K562 (cell line): ENCODE data around the gene SLC26A6. TPM values are rescaled to one million over a fixed set of nuclear protein-coding genes. Genes with fewer than 3 reads are reported as not detected.

ENCODE experiments used
- ATAC-seq: fragments of 200-7000 bp; cut with Tn5 transposase; 3 replicates; pipeline ENCODE4 v1.9.1; 2020; ENCODE audit warnings: moderate library complexity
- BruUV-seq: library from RNA; stranded (reverse); fragments of 400-500 nt; replicated peaks from 2 replicates; lab custom pipeline; 2021; lab: Mats Ljungman, UMichigan
- CTCF ChIA-PET: fragments of 300-600 bp; formaldehyde crosslinking; extraction: SDS; loops from one replicate; lab custom pipeline; 2021; ENCODE audit warnings: low intra/inter-chr PET ratio; lab: Yijun Ruan, JAX
- POLR2A ChIA-PET: fragments of 300-600, 350-650 bp; sonication (Branson Sonifier 250); formaldehyde crosslinking; extraction: SDS; loops from one replicate; lab custom pipeline; 2021; ENCODE audit warnings: antibody characterized with exemption, inconsistent platforms; lab: Yijun Ruan, JAX
- DNase-seq, 4 experiments: peaks; one replicate each; pipeline versions ENCODE4 v3.0.0 to v3.0.0-alpha.2; 2011 to 2018; ENCODE audit warnings: low spot score in 3 of 4, mixed read lengths in 3 of 4; ENCODE audit errors: extremely low read depth in 1 of 4
- FAIRE-seq: peaks from 2 replicates; lab custom pipeline; 2011; peaks lifted over from hg19 to GRCh38; lab: Jason Lieb, UNC
- H2AFZ ChIP-seq: 2 replicates; pipeline ENCODE4 v1.6.0; 2011; ENCODE audit warnings: low read depth, low read length, control low read depth, inconsistent platforms
- H3K27ac ChIP-seq: fragments of 200-600 bp; 3 replicates; pipeline ENCODE4 v1.8.0; 2011; ENCODE audit warnings: low read depth, mild to moderate bottlenecking, control low read depth, inconsistent platforms, low read length, moderate library complexity, mixed read lengths; ENCODE audit errors: extremely low read depth
- H3K27me3 ChIP-seq, 2 experiments: fragments of 300-600 bp in 1 of 2; 2 replicates in 1 of 2; 3 replicates in 1 of 2; pipeline versions ENCODE4 v1.6.0 to v1.8.0; 2011; ENCODE audit warnings: inconsistent platforms in 2 of 2, low read length in 2 of 2, mild to moderate bottlenecking in 1 of 2, mixed read lengths in 1 of 2, moderate library complexity in 1 of 2; ENCODE audit not compliant: control insufficient read depth in 2 of 2, insufficient read depth in 2 of 2
- H3K36me3 ChIP-seq: fragments of 300-600 bp; 3 replicates; pipeline ENCODE4 v1.8.0; 2011; ENCODE audit warnings: mild to moderate bottlenecking, low read length, inconsistent platforms; ENCODE audit not compliant: control insufficient read depth, insufficient read depth
- H3K4me1 ChIP-seq, 2 experiments: fragments of 200-600 bp in 1 of 2; replicated peaks in 1 of 2; 2 replicates in 1 of 2; 3 replicates in 1 of 2; pipeline versions ENCODE4 v1.5.1 to v1.8.0; 2011; ENCODE audit warnings: inconsistent platforms in 2 of 2, low read length in 2 of 2, mild to moderate bottlenecking in 1 of 2, mixed read lengths in 1 of 2, moderate library complexity in 1 of 2; ENCODE audit not compliant: control insufficient read depth in 2 of 2, insufficient read depth in 2 of 2
- H3K4me2 ChIP-seq: 2 replicates; pipeline ENCODE4 v1.6.1; 2011; ENCODE audit warnings: low read length, control low read depth, inconsistent platforms, mixed read lengths; ENCODE audit not compliant: insufficient read depth
- H3K4me3 ChIP-seq: fragments of 200-600 bp; sonication (generic), shearing (Covaris generic); 2 replicates; pipeline ENCODE4 v1.5.1; 2016; ENCODE audit warnings: control low read depth, inconsistent platforms
- H3K79me2 ChIP-seq: fragments of 200-600 bp; 3 replicates; pipeline ENCODE4 v1.8.0; 2011; ENCODE audit warnings: low read length, inconsistent platforms; ENCODE audit not compliant: control insufficient read depth, insufficient read depth
- H3K9ac ChIP-seq, 2 experiments: 2 replicates each; pipeline versions ENCODE4 v1.6.0 to v1.6.1; 2011; ENCODE audit warnings: low read depth in 2 of 2, low read length in 2 of 2, control low read depth in 1 of 2, inconsistent platforms in 1 of 2, mild to moderate bottlenecking in 1 of 2, mixed read lengths in 1 of 2; ENCODE audit not compliant: insufficient read depth in 1 of 2
- H3K9me1 ChIP-seq: one replicate; pipeline ENCODE4 v1.6.0; 2011; ENCODE audit warnings: inconsistent platforms, mild to moderate bottlenecking, low read length, moderate library complexity; ENCODE audit not compliant: control insufficient read depth, insufficient read depth
- H3K9me3 ChIP-seq: replicated peaks from 2 replicates; pipeline ENCODE4 v1.5.1; 2011; ENCODE audit warnings: low read depth, low read length, inconsistent platforms; ENCODE audit not compliant: control insufficient read depth, insufficient read depth
- H4K20me1 ChIP-seq: replicated peaks from 2 replicates; pipeline ENCODE4 v1.6.1; 2011; ENCODE audit warnings: low read length, inconsistent platforms, mixed read lengths; ENCODE audit not compliant: control insufficient read depth, insufficient read depth
- CEBPZ ChIP-seq: fragments of 150-350 bp; IDR thresholded peaks from 2 replicates; pipeline ENCODE4 v1.6.1; 2014; ENCODE audit warnings: low read depth, mild to moderate bottlenecking, low read length, borderline replicate concordance
- CTCFL ChIP-seq: IDR thresholded peaks from 2 replicates; pipeline ENCODE4 v1.6.1; 2011; ENCODE audit warnings: borderline replicate concordance, low read depth, mild to moderate bottlenecking, moderate library complexity, low read length; ENCODE audit not compliant: insufficient read depth, poor library complexity, severe bottlenecking
- IRF1 ChIP-seq: sonication (generic); formaldehyde crosslinking; IDR thresholded peaks from 2 replicates; pipeline ENCODE4 v1.8.0; 2022; ENCODE audit warnings: missing genetic modification reagents, mild to moderate bottlenecking, borderline replicate concordance
- KHSRP ChIP-seq: fragments of 450-650 bp; IDR thresholded peaks from 2 replicates; pipeline ENCODE4 v1.6.1; 2017
- NFE2 ChIP-seq: IDR thresholded peaks from 2 replicates; pipeline ENCODE4 v1.6.1; 2014; ENCODE audit warnings: antibody characterized with exemption, low read depth
- NR2C1 ChIP-seq, 2 experiments: fragments of 450-650 bp; IDR thresholded peaks; 2 replicates each; pipeline ENCODE4 v1.6.1; 2017; ENCODE audit warnings: mild to moderate bottlenecking in 2 of 2, antibody characterized with exemption in 1 of 2, inconsistent platforms in 1 of 2, missing compliant biosample characterization in 1 of 2, missing genetic modification characterization in 1 of 2
- POLR2AphosphoS2 ChIP-seq: IDR thresholded peaks from 2 replicates; pipeline ENCODE4 v1.6.1; 2012; ENCODE audit warnings: low read length, improper control_type of control experiment
- PTTG1 ChIP-seq: fragments of 450-650 bp; IDR thresholded peaks from 2 replicates; pipeline ENCODE4 v1.6.1; 2016; ENCODE audit warnings: low read depth, mild to moderate bottlenecking, missing genetic modification characterization, missing compliant biosample characterization
- STAT5A ChIP-seq: IDR thresholded peaks from 2 replicates; pipeline ENCODE4 v1.6.1; 2012; ENCODE audit warnings: low read length, inconsistent platforms, borderline replicate concordance
- TCF7 ChIP-seq: sonication (generic); IDR thresholded peaks from 2 replicates; pipeline ENCODE4 v1.6.1; 2016; ENCODE audit warnings: antibody characterized with exemption, borderline replicate concordance
- TEAD2 ChIP-seq: fragments of 450-650 bp; IDR thresholded peaks from 2 replicates; pipeline ENCODE4 v1.6.1; 2016; ENCODE audit warnings: missing genetic modification characterization, control low read depth, missing compliant biosample characterization
- YBX1 ChIP-seq: fragments of 450-650 bp; IDR thresholded peaks from 2 replicates; pipeline ENCODE4 v1.7.1; 2016; ENCODE audit warnings: mild to moderate bottlenecking
- ZNF445 ChIP-seq: fragments of 250-450 bp; sonication (Bioruptor Pico); IDR thresholded peaks from 2 replicates; pipeline ENCODE4 v1.4.0; 2020; ENCODE audit warnings: low read depth, mild to moderate bottlenecking, moderate library complexity
- WGBS: fragments of 100-300 bp; shearing (Covaris generic); methylation state at CpG from one replicate; pipeline ENCODE4 v1.1.6; 2016; ENCODE audit warnings: low coverage, mixed read lengths; ENCODE audit not compliant: insufficient coverage; ENCODE audit errors: missing lambda C conversion rate; 5-methylcytosine and 5-hydroxymethylcytosine counted together
- in situ Hi-C: fragments of 300-500 bp; cut with MboI; formaldehyde crosslinking; loops from 4 replicates; pipeline ENCODE4 v1.15.0; 2018; ENCODE audit warnings: inconsistent platforms, mixed read lengths
- intact Hi-C: fragments of 100-400 bp; cut with micrococcal nuclease; formaldehyde crosslinking; loops from 2 replicates; pipeline ENCODE4 v1.14.2; 2022
- polyA plus RNA-seq, 8 experiments: library from polyadenylated mRNA; depleted of rRNA in 4 of 8; stranded (reverse) in 5 of 8; unstranded in 3 of 8; fragments of >200 nt; fragmentation: Nextera tagmentation in 2 of 8; fragmentation: Illumina TruSeq in 1 of 8; extraction: Ambion mirVana in 2 of 8; extraction: Trizol in 1 of 8; gene quantifications; 2 replicates each; pipeline versions ENCODE4 v1.2.1 to v1.2.3, GENCODE V29; 2011 to 2014; ENCODE audit warnings: inconsistent platforms in 1 of 8, missing spikeins in 1 of 8
- total RNA-seq, 7 experiments: library from RNA; depleted of rRNA in 6 of 7; stranded (reverse); fragments of >200 nt in 6 of 7; fragmentation: Illumina TruSeq in 2 of 7; extraction: Trizol in 2 of 7; gene quantifications; 2 replicates each; pipeline versions ENCODE4 v1.2.1 to v1.2.3, GENCODE V29; 2011 to 2021; ENCODE audit warnings: low replicate concordance in 1 of 7

Gene SLC26A6
- total and polyA plus RNA-seq, 9 of the 15 experiments (the other 6 are each of a cell fraction or from before 2014, with no cell fraction given), result 2.1 to 27.2 (median 14.8) TPM

DNA sequence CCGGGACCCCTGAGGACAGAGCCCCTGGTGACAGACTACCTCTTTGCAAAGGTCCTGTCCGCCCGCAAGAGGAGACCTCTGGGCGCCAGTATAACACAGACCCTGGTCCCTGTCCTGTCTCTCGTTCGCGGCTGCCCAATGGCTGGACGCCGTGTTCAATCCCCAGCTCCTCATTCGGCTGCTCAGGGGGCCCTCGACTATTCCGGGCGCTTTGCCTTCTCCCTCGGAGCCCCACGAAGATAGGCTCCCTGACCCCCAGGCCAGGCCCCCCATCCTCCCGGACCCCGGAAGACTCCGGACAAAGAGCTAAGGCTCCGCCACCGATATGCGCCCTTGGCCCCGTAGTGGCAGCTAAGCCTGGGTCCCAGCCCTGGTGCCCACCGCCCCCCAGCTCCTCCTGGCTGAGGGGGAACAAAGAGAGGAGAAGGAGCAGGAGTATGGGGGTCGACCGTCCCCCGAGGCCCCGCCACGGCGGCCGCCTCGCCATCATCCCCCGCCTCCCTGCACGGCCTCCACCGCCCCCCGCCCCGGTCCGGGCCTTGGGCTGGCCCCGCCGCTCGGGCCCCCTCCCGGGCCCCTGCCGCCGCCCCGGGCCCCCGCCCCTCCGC, 27.0 kb upstream of the SLC26A6 start (continued):
- TF ChIP-seq CTCFL (no peak), TEAD2 (tag) (no peak), NFE2 (no peak), POLR2AphosphoS2 (no peak), TCF7 (no peak), STAT5A (no peak)

- Histone ChIP-seq H4K20me1 (no peaks in the 10 kb centered on the region), H3K36me3 (peaks cover 2% of the 10 kb centered on the region; the same call in 1 of the 3 replicates), H3K79me2 (no peaks in the 10 kb centered on the region), H2AFZ (no peak overlapping the region), H3K27ac (no peak overlapping the region), H3K4me3 (no peak overlapping the region; the same call in 1 of the 2 replicates), H3K9me1 (no peaks in the 10 kb centered on the region), H3K4me2 (no peak overlapping the region; the same call in 1 of the 2 replicates), H3K4me1 (peaks cover 2 to 36% of the 10 kb centered on the region in 2 experiments; a peak in 4 of 5 replicates), H3K9ac (peak overlapping the region in 1 of 2 experiments; percentile 4; a peak in 1 of 4 replicates), H3K9me3 (no peaks in the 10 kb centered on the region), H3K27me3 (no peaks in the 10 kb centered on the region; a peak in 1 of 5 replicates)
- DNase-seq (peak; percentile 74 to 88 (median 87)), ATAC-seq (no peak; the same call in 2 of the 3 replicates), FAIRE-seq (peak; percentile 82)
- in situ Hi-C loops (no loop called here), intact Hi-C loops (no loop called here)
- POLR2A ChIA-PET, result interaction anchor here (0.6 to 1.5 kb wide), 6 partner anchors 9 to 261 kb away, joined by 3 to 5 read pairs (median 3); no protein-coding TSS in a partner anchor
- no TSS peak for BruUV-seq
- 22% methylated on average over 30 of the region's 67 CpGs for WGBS
- CTCF ChIA-PET, result no interaction called here
- TF ChIP-seq CEBPZ (no peak), IRF1 (CRISPR knock-in tag) (peak; percentile 96; the same call in 1 of the 2 replicates), ZNF445 (CRISPR knock-in tag) (no peak), PTTG1 (tag) (no peak), YBX1 (no peak), NR2C1 (IDR thresholded peaks at IDR 0.05) (no peak), NR2C1 (tag; IDR thresholded peaks at IDR 0.05) (0 out of 2 replicates have a peak, but pooled peaks have one; percentile 36), KHSRP (no peak)
Observed at GRCh38 chr3:48661501-48662144, 26.4 kb upstream of the SLC26A6 start.
